ENCODE measurements around the gene DELE1.
A peak's percentile ranks its signal among the peaks of the same experiment; 100 is the strongest.

The DELE1 gene

GRCh38 chr5:141949511-141949910 lies 25.8 kb downstream of the DELE1 start:
- no peak overlapping the region for H3K9ac ChIP-seq (ENCODE audit: low read depth, low read length)
- no peaks in the 10 kb centered on the region for H3K9me3 ChIP-seq (ENCODE audit: insufficient read depth, low read length, severe bottlenecking)
- H2AFZ ChIP-seq (ENCODE audit: low read depth, low read length) = no peak overlapping the region
- H3K36me3 ChIP-seq (ENCODE audit: insufficient read depth, low read length) = no peaks in the 10 kb centered on the region
- H3K4me3 ChIP-seq (ENCODE audit: low read depth in 1 of 2, low read length in 2 of 2) = no peak overlapping the region
- no peak overlapping the region for H3K4me2 ChIP-seq (ENCODE audit: insufficient read depth, low read length)
- no peaks in the 10 kb centered on the region for H3K79me2 ChIP-seq (ENCODE audit: insufficient read depth, low read length)
- no peaks in the 10 kb centered on the region for H3K27me3 ChIP-seq (ENCODE audit: insufficient read depth, low read length, poor library complexity)
- H3K27ac ChIP-seq (ENCODE audit: low read length) = no peak overlapping the region
- TF ChIP-seq EZH2 (IDR thresholded peaks at IDR 0.05; ENCODE audit: borderline replicate concordance, low read depth, low read length, severe bottlenecking) = no peak
- TF ChIP-seq CTCF (IDR thresholded peaks at IDR 0.05; ENCODE audit: borderline replicate concordance, extremely low read depth, low read length, poor library complexity, severe bottlenecking) = no peak
- H3K4me1 ChIP-seq (ENCODE audit: insufficient read depth, low read length) = no peaks in the 10 kb centered on the region
- H4K20me1 ChIP-seq (ENCODE audit: insufficient read depth, low read length) = no peaks in the 10 kb centered on the region
- no peak for ATAC-seq (ENCODE audit: insufficient read depth, low read depth)
- DNase-seq = no peak

GRCh38 chr5:141950207-141951005 lies 26.7 kb downstream of the DELE1 start:
- Histone ChIP-seq H3K36me3 (ENCODE audit: insufficient read depth, low read length) (no peaks in the 10 kb centered on the region), H3K9ac (ENCODE audit: low read depth, low read length) (no peak overlapping the region), H3K9me3 (ENCODE audit: insufficient read depth, low read length, severe bottlenecking) (no peaks in the 10 kb centered on the region), H3K4me3 (ENCODE audit: low read depth in 1 of 2, low read length in 2 of 2) (no peak overlapping the region), H3K4me1 (ENCODE audit: insufficient read depth, low read length) (no peaks in the 10 kb centered on the region), H3K27ac (ENCODE audit: low read length) (no peak overlapping the region), H4K20me1 (ENCODE audit: insufficient read depth, low read length) (no peaks in the 10 kb centered on the region), H3K79me2 (ENCODE audit: insufficient read depth, low read length) (no peaks in the 10 kb centered on the region), H3K4me2 (ENCODE audit: insufficient read depth, low read length) (no peak overlapping the region), H2AFZ (ENCODE audit: low read depth, low read length) (no peak overlapping the region), H3K27me3 (ENCODE audit: insufficient read depth, low read length, poor library complexity) (no peaks in the 10 kb centered on the region)
- no peak for ATAC-seq (ENCODE audit: insufficient read depth, low read depth)
- DNase-seq = no peak
- TF ChIP-seq CTCF (IDR thresholded peaks at IDR 0.05; ENCODE audit: borderline replicate concordance, extremely low read depth, low read length, poor library complexity, severe bottlenecking) (no peak), EZH2 (IDR thresholded peaks at IDR 0.05; ENCODE audit: borderline replicate concordance, low read depth, low read length, severe bottlenecking) (no peak)

GRCh38 chr5:141951332-141951781 lies 27.7 kb downstream of the DELE1 start:
- DNase-seq (peak; percentile 45), ATAC-seq (ENCODE audit: insufficient read depth, low read depth) (peak; percentile 84)
- H3K4me3 ChIP-seq (ENCODE audit: low read depth in 1 of 2, low read length in 2 of 2) = no peak overlapping the region
- H3K27me3 ChIP-seq (ENCODE audit: insufficient read depth, low read length, poor library complexity) = no peaks in the 10 kb centered on the region
- no peak overlapping the region for H3K4me2 ChIP-seq (ENCODE audit: insufficient read depth, low read length)
- TF ChIP-seq EZH2 (IDR thresholded peaks at IDR 0.05; ENCODE audit: borderline replicate concordance, low read depth, low read length, severe bottlenecking) (no peak), CTCF (IDR thresholded peaks at IDR 0.05; ENCODE audit: borderline replicate concordance, extremely low read depth, low read length, poor library complexity, severe bottlenecking) (peak; percentile 66)
- no peaks in the 10 kb centered on the region for H3K4me1 ChIP-seq (ENCODE audit: insufficient read depth, low read length)
- no peak overlapping the region for H2AFZ ChIP-seq (ENCODE audit: low read depth, low read length)
- H3K27ac ChIP-seq (ENCODE audit: low read length) = no peak overlapping the region
- no peaks in the 10 kb centered on the region for H3K36me3 ChIP-seq (ENCODE audit: insufficient read depth, low read length)
- H3K79me2 ChIP-seq (ENCODE audit: insufficient read depth, low read length) = no peaks in the 10 kb centered on the region
- H3K9me3 ChIP-seq (ENCODE audit: insufficient read depth, low read length, severe bottlenecking) = no peaks in the 10 kb centered on the region
- no peaks in the 10 kb centered on the region for H4K20me1 ChIP-seq (ENCODE audit: insufficient read depth, low read length)
- H3K9ac ChIP-seq (ENCODE audit: low read depth, low read length) = no peak overlapping the region
